ENCODE measurements around the gene EDNRA. TPM values are rescaled to one million over a fixed set of nuclear protein-coding genes. Genes with fewer than 3 reads are reported as not detected.

Gene EDNRA
- total and polyA plus RNA-seq, 9 of the 15 experiments (the other 6 are each of a cell fraction or from before 2014, with no cell fraction given): not detected

GRCh38 chr4:147518086-147518485 lies 37.2 kb downstream of the EDNRA start (continued):
- TF ChIP-seq, protein P1, sequence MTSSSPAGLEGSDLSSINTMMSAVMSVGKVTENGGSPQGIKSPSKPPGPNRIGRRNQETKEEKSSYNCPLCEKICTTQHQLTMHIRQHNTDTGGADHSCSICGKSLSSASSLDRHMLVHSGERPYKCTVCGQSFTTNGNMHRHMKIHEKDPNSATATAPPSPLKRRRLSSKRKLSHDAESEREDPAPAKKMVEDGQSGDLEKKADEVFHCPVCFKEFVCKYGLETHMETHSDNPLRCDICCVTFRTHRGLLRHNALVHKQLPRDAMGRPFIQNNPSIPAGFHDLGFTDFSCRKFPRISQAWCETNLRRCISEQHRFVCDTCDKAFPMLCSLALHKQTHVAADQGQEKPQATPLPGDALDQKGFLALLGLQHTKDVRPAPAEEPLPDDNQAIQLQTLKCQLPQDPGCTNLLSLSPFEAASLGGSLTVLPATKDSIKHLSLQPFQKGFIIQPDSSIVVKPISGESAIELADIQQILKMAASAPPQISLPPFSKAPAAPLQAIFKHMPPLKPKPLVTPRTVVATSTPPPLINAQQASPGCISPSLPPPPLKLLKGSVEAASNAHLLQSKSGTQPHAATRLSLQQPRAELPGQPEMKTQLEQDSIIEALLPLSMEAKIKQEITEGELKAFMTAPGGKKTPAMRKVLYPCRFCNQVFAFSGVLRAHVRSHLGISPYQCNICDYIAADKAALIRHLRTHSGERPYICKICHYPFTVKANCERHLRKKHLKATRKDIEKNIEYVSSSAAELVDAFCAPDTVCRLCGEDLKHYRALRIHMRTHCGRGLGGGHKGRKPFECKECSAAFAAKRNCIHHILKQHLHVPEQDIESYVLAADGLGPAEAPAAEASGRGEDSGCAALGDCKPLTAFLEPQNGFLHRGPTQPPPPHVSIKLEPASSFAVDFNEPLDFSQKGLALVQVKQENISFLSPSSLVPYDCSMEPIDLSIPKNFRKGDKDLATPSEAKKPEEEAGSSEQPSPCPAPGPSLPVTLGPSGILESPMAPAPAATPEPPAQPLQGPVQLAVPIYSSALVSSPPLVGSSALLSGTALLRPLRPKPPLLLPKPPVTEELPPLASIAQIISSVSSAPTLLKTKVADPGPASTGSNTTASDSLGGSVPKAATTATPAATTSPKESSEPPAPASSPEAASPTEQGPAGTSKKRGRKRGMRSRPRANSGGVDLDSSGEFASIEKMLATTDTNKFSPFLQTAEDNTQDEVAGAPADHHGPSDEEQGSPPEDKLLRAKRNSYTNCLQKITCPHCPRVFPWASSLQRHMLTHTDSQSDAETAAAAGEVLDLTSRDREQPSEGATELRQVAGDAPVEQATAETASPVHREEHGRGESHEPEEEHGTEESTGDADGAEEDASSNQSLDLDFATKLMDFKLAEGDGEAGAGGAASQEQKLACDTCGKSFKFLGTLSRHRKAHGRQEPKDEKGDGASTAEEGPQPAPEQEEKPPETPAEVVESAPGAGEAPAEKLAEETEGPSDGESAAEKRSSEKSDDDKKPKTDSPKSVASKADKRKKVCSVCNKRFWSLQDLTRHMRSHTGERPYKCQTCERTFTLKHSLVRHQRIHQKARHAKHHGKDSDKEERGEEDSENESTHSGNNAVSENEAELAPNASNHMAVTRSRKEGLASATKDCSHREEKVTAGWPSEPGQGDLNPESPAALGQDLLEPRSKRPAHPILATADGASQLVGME (CRISPR knock-in tag; IDR thresholded peaks at IDR 0.05): no peak
- TF ChIP-seq EZH2 (IDR thresholded peaks at IDR 0.05; ENCODE audit: borderline replicate concordance, low read depth, low read length) (no peak), SMAD4 (CRISPR knock-in tag; conservative IDR thresholded peaks at IDR 0.05) (no peak), PRDM10 (IDR thresholded peaks at IDR 0.05; ENCODE audit: partially characterized antibody) (no peak), CTCFL (IDR thresholded peaks at IDR 0.05; ENCODE audit: borderline replicate concordance, insufficient read depth, low read depth, low read length, poor library complexity, severe bottlenecking) (no peak), ZNF318 (IDR thresholded peaks at IDR 0.05; ENCODE audit: borderline replicate concordance in 1 of 2, low read depth in 1 of 2) (no peak)
